T-helper 1 cell treated with Interleukin-12 subunit alpha and Interleukin-12 subunit beta and Interleukin-4 antibody, amounts not matched to agents 30 ng/mL and 1 ng/mL, for 36 hours (primary cell): ENCODE measurements around the gene HPCAL1. TPM values are rescaled to one million over a fixed set of nuclear protein-coding genes. Genes with fewer than 3 reads are reported as not detected.
"Not testable (repeated sequence)": the region's sequence is repeated elsewhere in the genome, so short reads cannot be mapped to it uniquely, and the experiment has no call there.

Experiments
- intact Hi-C: fragments of 100-400 bp; cut with micrococcal nuclease; formaldehyde crosslinking; loops from one replicate; pipeline ENCODE4 v1.15.1; 2024
- total RNA-seq: library from RNA; stranded (reverse); gene quantifications from 2 replicates; pipeline ENCODE4 v1.2.3, GENCODE V29; 2022

The HPCAL1 gene
- total RNA-seq, 1 donor from 2014 or later: 47.5 TPM

DNA sequence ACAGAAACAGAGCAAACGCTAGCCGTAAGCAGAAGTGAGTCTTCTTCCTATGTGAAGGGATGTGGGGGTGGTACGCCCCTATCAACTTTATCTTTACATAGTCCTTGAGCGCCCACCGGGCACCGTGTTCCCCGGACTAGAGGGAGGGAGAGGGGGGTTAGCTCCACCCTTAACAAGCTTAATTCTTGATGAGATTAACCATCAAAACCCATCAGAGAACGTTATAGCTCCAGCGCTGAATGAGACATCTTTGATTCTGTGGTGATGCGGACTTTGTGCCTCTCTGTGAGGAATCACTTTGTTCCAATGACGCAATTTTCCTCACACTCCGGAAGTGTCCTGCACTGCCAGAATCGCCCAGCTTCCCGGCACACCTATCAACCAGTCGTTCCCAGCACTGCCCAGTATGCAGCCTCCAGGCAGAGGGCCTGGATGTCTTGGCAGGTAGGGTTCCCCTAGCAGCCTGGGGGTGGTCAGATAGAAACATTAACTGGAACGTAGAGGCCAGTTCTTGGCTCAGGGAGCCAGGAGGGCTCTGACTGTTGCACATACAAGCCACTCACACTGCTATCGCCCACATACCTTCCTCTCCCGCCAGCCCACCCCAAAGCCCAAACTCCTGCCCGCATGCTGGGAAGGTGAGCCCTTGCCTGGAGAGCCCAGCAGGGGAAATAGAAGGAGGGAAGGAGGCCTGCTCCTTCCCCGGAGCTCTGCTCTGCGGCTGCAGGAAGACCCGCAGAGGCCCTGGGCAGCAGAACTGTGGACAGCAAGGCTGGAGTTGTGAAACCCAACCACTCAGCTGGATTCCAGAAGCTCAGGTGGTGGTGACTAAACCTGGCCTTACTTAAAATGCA is 147.4 kb downstream of the HPCAL1 start:
- intact Hi-C loops: loop anchor here (1.0 to 5.0 kb wide), 12 partner anchors 95 to 1768 kb away; partner anchors contain the start of genes ADAM17, CPSF3, GRHL1 and IAH1

DNA sequence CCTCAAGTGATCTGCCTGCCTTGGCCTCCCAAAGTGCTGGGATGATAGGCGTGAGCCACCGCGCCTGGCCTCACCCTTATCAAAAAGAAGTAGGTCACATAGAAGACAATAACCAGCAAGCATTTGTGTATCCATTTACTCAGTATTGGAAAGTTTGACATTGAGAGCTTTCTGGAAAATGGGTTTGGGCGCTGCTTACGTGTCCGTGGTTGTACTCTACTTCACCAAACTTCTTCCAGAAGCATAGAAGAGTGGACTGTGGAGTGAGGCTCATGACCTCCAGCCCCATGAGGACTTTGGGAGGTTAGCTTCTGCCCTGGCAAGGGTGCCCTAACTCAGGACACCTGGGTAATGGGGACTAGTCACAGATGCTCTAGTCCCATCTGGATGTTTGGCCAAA is 149.1 kb downstream of the HPCAL1 start:
- intact Hi-C loops: no loop called here

DNA sequence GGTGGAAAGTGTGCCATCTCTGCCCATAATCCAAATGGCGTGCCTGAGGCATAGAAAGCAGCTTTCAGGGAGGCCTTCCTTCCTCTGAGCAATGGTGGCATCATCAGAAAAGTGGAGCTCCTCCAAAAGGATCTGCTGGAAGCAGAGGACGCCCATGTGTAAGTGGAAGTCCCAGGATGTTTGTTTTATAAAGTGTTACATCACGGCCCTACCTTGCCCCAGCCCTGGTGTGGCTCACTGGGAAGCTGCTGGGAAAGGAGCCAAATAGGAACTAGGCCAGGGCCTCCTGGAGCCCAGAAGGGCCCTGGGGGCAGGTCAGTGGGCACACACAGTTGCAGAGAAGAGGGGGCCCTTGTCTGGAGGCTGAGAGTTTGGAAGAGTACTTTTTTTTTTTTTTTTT is 149.6 kb downstream of the HPCAL1 start:
- intact Hi-C loops: no loop called here

DNA sequence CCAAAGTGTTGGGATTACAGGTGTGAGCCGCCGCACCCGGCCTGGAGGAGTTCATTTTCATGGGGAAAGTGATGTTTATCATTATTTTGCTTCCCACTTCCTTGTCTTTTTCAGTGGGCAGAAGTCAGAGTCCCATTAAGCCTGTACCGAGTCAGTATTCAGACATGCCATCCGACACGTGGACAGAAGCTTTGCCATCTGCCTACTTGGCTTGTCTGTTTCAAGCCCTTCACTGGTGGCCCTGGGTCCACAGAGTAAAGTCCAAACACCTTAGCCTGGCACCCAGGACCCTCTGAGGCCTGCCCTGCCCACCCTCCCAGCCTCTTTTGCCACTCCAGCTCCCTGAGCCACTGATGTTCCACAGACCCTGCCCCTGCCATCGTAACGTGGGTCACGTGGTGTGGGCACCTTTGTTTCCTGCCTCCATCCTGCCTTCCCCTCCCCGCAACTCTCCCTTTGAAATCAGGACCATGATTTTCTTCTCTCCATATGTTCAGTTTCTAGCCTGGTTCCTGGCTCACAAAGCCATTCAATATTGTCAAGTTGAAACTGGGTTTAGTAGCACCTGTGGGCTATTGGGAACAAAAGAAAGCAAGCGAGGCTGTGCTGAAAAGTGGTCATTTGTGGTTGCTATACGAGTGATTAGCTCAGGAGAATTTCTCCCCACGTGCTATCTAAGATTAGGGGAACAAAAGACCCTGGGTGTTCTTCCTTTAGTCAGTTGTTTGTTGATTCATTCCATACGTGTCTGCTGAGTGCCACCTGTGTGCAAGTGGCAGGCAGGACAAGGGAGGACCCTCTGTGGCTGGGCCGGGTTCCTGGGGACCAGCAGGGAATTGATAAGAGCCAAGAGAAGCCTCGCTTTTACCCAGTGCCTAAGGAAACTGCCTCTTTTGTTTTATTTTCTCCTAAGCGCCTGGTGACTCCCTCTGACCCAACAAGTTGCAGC is 150.5 kb downstream of the HPCAL1 start:
- intact Hi-C loops: no loop called here

DNA sequence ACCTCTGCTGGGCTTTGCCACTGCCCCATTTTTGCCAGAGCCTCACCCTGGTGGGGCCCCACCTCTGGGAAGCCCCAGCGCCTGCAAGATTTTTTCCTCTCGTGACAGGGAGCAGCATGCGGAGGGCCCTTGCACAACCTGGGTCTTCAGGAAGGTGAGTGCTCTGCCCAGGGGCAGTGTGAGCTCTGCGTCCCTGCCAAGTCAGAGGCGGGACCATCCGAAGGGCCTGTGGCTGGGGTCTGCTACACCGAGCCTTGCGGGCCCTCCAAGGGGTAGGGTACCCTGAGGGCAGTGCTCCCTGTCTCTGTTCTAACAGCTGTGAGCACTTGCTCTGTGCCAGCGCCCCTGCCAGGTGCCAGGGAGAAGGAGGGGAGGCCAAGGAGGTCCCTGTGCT is 151.2 kb downstream of the HPCAL1 start:
- intact Hi-C loops: no loop called here

DNA sequence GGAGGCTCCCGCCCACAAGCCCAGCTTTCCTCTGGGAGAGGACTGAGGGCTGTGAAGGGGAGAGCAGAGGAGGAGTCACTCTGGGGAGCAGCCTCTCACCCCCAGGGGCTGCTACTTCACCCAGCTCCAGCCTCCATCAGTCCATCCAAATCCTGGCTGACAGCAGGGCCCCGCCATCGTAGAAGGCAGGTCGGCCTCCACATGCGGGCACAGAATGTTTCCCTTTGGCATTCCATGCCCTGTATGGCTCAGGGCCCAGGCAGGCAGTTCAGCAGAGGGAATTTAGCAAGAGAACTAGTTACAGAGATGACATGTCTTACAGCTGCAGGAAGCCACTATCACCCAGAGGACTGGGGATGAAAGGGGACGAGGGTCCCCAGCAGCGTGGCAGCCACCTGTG is 151.8 kb downstream of the HPCAL1 start:
- intact Hi-C loops: no loop called here

DNA sequence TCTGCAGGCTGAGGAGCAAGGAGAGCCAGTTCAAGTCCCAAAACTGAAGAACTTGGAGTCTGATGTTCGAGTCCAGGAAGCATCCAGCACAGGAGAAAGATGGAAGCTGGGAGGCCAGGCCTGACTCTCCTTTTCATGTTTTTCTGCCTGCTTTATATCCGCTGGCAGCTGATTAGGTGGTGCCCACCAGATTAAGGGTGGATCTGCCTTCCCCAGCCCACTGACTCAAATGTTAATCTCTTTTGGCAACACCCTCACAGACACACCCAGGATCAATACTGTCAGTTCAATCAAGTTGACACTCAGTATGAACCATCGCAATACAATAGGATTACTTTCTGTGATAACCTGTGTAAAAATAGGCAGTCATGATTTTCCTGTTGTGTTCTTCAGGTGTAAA is 154.5 kb downstream of the HPCAL1 start:
- intact Hi-C loops: not testable (repeated sequence)

DNA sequence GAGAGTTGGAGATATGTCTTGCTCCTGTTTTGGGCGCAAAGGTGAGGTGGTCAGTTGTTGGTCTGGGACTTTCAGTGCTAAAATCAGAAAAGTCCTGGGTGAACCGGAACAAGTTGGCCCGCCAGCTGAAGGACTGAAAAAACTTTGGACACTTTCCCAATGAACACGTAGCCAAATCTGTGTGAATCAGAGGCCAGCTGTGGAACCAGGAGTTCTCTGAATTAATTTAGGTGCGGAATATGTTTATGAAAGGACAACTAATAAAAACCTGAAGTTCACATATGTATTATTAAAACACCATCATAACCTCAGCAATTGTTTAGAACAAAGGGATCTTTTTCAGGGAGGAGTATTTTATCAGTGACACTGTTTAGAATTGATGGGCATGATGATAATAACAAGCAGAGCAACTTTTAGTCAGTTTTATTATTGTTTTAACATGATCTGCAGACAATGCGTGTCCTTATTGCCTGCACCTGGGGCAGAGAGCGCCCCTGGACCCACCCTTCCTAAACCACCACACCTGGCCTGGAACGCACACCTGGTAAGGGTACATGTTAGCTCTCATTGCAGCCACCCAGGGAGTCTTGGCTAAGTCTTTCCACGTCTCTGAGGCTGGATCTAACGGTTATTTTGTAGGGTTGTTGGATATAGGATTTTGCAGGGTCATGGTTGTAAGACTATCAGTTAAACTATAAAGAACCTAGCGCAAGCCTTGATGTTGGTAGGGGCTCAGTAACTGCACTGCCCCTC is 155.3 kb downstream of the HPCAL1 start:
- intact Hi-C loops: no loop called here

DNA sequence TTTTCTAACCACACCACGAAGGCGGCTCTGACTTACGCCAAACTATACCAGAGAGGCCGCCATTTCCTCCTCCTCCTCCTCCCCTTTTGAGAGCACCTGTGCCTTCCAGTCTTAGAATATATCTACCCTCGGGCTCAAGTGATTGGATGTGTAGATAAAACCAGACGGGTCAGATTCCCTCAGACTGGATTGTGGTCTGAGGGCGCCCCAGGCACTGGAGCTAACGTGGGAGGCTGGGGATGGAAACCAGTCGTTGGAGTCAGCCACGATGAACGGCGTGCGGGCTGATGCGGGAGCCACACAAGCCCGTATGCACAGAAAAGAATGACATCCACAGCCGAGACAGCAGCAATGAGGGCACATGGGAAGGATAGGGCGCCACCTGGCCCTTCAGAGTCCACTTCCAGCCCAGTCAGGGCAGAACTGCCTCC is 157.7 kb downstream of the HPCAL1 start:
- intact Hi-C loops: no loop called here

DNA sequence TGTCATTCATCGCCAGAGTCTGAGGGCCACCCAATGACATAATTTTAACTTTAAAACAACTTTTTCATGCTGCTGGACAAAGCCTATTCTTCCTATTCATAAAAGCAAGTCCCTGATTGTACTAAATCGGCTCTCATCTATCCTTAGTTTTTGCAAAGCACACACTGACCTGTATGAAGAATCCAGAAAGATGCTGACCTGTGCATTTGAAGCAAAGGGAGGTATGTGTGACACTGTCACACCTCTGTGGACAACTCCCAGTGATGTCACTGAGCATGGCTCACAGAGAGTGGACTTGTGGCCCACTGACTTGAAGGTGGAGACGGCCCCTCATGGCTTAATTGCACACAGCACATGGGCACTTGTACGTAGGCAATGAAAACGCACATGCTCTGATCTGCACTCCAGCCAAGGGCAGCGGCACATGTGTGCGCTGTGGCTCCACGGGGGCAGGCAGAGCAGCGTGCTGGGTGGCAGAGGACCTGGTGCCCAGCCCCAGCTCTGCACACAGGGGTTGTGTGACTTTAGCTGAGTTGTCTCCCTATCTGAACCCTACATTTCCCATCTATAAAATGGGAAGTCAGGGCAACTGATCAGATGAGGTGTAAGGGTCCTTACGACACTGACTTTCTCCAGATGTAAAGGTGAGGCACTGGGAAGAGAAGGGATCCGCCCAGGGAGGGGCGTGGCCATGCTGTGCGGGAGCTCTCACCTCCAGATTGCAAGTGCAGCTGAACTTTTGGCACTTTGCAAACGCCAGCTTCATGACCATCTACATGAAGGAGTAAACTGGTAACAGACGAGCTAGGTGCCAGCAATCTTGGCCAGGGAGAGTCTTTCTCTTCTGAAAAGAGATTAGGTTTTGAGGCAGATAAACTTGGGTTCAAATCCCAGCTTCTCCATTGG is 159.7 kb downstream of the HPCAL1 start:
- intact Hi-C loops: no loop called here

DNA sequence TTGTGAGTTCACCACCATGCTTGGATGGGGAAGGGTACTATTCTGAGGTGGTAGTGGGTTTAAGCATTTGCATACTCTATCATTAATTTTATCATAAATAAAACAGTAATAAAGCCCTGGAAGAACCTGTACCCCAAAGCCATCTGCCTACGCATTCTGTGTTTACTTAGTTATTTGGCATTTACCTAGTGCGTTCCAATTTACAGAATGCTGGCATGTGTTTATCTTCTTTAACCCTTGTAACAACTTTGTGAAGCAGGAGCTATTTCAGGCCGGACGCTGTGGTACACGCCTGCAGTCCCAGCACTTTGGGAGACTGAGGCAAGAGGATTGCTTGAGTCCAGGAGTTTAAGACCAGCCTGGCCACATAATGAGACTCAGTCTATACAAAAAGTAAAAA is 163.2 kb downstream of the HPCAL1 start:
- intact Hi-C loops: no loop called here

DNA sequence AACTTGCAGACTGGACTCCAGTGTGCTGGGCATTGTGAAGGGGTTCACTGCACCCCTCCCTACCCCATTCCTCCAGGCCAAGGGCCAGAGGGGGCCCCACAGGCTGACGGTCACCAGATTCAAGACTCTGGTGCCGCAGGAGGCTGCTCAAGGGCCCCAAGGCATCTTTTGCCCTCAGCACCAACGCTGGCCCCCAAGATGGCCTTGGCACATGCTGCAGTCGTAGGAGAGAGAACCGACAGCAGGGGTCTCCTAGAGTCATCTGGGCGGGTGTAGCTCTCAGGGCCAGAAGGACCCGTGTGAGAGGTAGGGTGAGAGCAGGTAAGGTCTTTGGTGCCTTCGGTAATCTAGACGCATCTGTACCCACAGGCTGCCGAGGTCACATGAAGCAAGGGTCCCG is 164.1 kb downstream of the HPCAL1 start:
- intact Hi-C loops: no loop called here

DNA sequence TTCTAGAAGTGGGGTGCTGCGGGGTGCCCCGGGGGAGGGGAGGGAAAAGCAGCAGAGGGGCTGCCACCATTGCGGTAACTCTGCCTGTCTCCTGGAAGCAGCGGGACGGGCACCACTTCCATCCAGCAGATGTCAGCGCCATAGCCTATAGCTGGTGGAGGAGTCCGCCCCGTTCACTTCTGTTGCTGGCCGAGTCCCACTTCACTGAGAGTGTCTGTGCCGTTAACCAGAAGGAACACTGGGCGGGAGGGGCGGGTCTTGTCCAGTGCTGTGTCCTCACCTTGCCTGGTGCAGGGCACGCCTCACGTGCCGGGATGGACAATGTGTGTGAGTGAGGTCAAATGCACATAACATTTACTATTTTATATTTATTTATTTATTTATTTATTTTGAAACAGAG is 164.7 kb downstream of the HPCAL1 start:
- intact Hi-C loops: no loop called here

DNA sequence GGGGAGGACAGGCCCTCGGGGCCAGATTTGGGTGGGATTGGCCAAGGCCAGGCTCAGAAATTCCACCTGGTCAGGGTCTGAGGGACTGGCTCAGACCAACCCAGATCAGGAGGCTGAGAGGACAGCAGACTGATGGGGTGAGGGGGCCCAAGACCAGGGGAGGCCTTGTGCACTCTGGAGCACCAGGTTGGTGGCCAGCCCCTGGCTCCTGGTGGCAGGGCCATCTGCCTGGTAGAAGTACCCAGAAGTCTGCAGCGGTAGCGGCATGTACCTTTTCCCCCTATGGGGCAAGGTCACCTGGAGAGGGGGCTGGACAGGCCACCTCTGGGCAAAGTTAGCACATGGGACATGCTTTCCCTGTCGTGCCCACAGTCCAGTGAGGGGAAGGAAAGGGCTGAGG is 166.6 kb downstream of the HPCAL1 start:
- intact Hi-C loops: no loop called here

DNA sequence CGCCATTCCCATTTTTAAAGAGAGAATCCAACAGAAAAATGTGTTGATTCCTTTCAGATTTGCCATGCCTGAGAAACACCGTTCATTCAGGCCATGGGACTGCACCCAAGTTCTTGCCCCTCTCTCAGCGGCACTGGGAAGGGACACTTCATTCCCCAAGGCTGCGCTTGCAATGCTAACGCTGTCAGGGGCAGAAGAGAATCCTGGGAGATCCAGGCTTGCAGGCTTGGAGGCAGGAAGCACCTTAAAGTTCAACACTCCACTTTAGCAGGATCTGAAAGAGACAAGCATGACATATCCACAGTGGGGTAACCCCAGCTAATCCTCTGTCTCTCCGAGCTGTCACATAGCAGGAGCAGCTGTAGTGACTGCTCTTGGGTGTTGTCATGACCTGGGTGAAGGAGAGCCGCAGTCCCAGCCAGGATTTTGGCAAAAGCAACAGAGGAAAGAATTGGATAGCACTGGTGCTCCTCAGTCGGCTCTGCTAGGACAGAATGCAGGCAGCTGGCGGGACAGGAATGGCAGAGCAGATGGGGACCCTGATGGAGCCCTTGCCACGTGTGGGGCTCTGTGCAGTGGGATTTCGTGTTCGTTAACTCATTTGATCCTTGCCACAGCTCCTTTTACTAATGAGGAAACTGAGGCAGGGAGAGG is 167.4 kb downstream of the HPCAL1 start:
- intact Hi-C loops: no loop called here

DNA sequence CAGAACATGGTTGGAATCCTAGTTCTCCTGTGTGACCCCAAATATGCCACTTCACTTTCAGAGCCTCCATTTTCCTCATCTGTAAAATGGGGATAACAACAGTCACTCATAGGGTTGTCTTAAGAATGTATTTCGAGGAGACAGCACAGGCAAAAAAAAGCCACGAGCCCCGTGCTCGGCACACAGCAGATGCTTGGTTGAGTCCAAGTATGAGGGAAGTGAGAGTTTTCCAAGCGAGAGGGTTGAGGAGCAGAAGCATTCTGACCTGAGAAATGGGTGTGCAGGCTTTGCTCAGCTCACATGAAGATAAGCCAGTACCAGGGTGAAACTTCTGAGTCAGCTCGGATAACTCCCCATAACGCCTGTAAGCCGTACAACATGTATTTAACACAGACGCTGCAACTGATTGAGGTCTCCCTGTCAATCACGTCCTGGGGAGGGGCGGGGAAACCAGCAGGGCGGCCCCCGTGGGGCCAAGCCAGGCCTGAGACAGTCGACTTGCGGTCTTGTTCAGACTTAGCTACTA is 168.4 kb downstream of the HPCAL1 start:
- intact Hi-C loops: no loop called here

DNA sequence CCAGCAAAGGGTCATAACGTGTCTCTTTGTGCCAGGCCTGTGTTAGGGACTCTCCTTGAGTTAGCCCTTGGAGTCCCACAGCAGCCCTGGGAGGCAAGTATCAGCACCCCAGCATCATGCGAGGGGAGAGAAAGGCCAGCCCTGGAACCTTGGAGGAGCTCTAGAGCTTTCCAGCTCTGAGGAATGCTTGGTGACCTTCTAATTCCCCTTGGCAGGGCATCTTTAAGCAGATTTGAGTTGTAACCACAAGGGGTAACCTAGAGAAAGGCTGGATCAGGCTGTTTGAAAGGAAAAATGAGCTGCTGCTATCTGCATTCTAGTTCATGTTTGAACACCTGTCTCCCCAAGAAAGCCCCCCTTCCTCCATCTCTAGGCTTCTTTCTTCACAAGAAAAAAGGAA is 169.3 kb downstream of the HPCAL1 start:
- intact Hi-C loops: no loop called here

DNA sequence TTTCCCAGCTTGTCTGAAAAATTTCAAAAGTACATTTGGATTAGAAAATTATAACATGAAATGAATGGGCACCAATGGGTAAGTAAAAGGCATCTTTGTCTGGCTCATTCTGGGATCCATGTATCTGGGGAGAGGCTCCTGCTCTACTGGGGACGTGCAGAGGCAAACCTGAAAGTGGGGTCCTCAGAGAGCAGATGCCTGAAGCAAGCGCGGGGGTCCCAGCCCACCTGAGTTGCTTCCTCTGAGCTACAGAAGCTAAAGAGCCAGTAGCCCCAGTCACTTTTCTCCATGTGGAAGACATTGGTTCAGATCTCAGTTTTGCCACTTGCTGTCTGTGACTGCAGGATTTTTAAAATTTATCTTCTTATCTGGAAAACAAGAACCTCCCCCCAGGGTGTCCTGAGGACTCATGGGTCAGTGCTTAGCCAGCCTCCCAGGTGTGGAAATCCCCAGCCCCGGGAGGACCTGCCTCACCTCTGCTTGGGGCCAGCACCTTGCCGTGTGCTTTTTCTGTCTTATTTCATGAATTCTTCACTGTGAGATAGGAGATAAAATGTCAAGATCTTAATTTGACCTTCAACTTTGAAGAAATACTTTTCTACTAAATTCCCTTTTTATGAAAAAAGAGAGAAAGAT is 170.5 kb downstream of the HPCAL1 start:
- intact Hi-C loops: no loop called here

DNA sequence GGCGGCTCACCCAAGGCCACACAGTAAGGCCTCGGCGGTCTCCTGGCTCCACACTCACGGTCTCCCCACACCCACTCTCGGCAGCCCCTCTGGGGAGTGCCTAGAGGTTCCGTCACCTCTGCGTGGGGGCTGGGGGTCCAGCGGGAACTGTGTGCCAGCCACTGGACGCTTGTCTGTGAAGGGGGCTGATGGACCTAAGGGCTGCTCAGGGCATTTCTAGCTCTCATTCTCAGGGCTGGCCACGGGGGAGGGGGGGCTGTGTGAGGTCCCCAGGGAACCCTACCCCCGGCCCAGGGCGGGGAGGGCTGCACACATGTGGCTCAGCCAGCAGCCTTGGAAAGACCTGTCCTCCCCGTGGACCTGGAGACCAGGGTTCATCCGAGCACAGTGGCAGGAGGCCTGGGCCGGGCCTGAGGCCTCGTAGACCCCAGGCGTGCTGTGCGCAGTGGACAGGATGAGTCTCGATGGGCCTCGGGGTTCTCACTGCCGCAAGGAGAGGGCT is 172.6 kb downstream of the HPCAL1 start:
- intact Hi-C loops: no loop called here
